Esophagus squamous epithelium (tissue), 4 donors: ENCODE measurements around the gene SIRPD.

Source experiments
- POLR2A ChIP-seq, 4 donors: fragments of 450-650 bp; IDR thresholded peaks; one replicate each; pipeline ENCODE4 v1.6.1; 2017; ENCODE audit warnings: antibody characterized with exemption in 4 of 4, mild to moderate bottlenecking in 4 of 4, moderate library complexity in 3 of 4
- TF ChIP-seq, protein P1 (sequence below), 6 experiments: fragments of 450-650 bp in 4 of 6; fragments of 200-600 bp in 2 of 6; sonication (generic) in 2 of 6; IDR thresholded peaks; one replicate each; pipeline ENCODE4 v1.5.1; 2016 to 2019; ENCODE audit warnings: antibody characterized with exemption in 6 of 6, mild to moderate bottlenecking in 4 of 6, moderate library complexity in 4 of 6

GRCh38 chr20:1562622-1563021 lies 5.1 kb upstream of the SIRPD start:
- TF ChIP-seq, protein P1, sequence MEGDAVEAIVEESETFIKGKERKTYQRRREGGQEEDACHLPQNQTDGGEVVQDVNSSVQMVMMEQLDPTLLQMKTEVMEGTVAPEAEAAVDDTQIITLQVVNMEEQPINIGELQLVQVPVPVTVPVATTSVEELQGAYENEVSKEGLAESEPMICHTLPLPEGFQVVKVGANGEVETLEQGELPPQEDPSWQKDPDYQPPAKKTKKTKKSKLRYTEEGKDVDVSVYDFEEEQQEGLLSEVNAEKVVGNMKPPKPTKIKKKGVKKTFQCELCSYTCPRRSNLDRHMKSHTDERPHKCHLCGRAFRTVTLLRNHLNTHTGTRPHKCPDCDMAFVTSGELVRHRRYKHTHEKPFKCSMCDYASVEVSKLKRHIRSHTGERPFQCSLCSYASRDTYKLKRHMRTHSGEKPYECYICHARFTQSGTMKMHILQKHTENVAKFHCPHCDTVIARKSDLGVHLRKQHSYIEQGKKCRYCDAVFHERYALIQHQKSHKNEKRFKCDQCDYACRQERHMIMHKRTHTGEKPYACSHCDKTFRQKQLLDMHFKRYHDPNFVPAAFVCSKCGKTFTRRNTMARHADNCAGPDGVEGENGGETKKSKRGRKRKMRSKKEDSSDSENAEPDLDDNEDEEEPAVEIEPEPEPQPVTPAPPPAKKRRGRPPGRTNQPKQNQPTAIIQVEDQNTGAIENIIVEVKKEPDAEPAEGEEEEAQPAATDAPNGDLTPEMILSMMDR (IDR thresholded peaks at IDR 0.05) = no peak
- TF ChIP-seq POLR2A (IDR thresholded peaks at IDR 0.05) = no peak
